Raji (cell line): Measurements from ENCODE around the gene SLIT3.

Experiments
- POLR2A ChIP-seq: IDR thresholded peaks from 2 replicates; pipeline ENCODE4 v1.6.1; 2011; ENCODE audit warnings: low read depth, low read length, control low read depth; ENCODE audit not compliant: insufficient read depth

The SLIT3 gene

GRCh38 chr5:168890816-168891812, 409.8 kb downstream of the SLIT3 start:
- TF ChIP-seq POLR2A, result no peak

- TF ChIP-seq POLR2A, result no peak
Observed at GRCh38 chr5:168889039-168889438, 411.9 kb downstream of the SLIT3 start.

- TF ChIP-seq POLR2A, result no peak
Observed at GRCh38 chr5:168887931-168888330, 413.0 kb downstream of the SLIT3 start.

GRCh38 chr5:168886157-168886556, 414.8 kb downstream of the SLIT3 start:
- TF ChIP-seq POLR2A, result no peak

- no peak for TF ChIP-seq POLR2A
Observed at GRCh38 chr5:168885324-168886120, 415.4 kb downstream of the SLIT3 start.

GRCh38 chr5:168883991-168884390, 416.9 kb downstream of the SLIT3 start:
- no peak for TF ChIP-seq POLR2A

GRCh38 chr5:168883281-168883741, 417.6 kb downstream of the SLIT3 start:
- TF ChIP-seq POLR2A, result no peak

GRCh38 chr5:168882283-168882682, 418.7 kb downstream of the SLIT3 start:
- no peak for TF ChIP-seq POLR2A

- no peak for TF ChIP-seq POLR2A
Observed at GRCh38 chr5:168881427-168882149, 419.4 kb downstream of the SLIT3 start.

- TF ChIP-seq POLR2A, result no peak
Observed at GRCh38 chr5:168879929-168880328, 421.0 kb downstream of the SLIT3 start.

GRCh38 chr5:168879331-168879730, 421.6 kb downstream of the SLIT3 start:
- TF ChIP-seq POLR2A, result no peak

GRCh38 chr5:168878135-168878745, 422.7 kb downstream of the SLIT3 start:
- no peak for TF ChIP-seq POLR2A

GRCh38 chr5:168877132-168877892, 423.6 kb downstream of the SLIT3 start:
- no peak for TF ChIP-seq POLR2A

- TF ChIP-seq POLR2A, result no peak
Observed at GRCh38 chr5:168876419-168876818, 424.5 kb downstream of the SLIT3 start.
